GM23338 (cell line): ENCODE data around the gene RENBP. TPM values are rescaled to one million over a fixed set of nuclear protein-coding genes. Genes with fewer than 3 reads are reported as not detected.

Experiments used
- ATAC-seq: fragments of 200-7000 bp; cut with Tn5 transposase; 3 replicates; pipeline ENCODE4 v1.9.1; 2020
- DNase-seq: peaks from one replicate; pipeline ENCODE4 v3.0.0-alpha.2; 2015; ENCODE audit warnings: low spot score
- H2AFZ ChIP-seq: fragments of 200-600 bp; sonication (generic); 2 replicates; pipeline ENCODE4 v1.8.0; 2016; ENCODE audit warnings: antibody characterized with exemption, mild to moderate bottlenecking, moderate library complexity
- H3F3A ChIP-seq: fragments of 200-600 bp; sonication (generic); replicated peaks from 2 replicates; pipeline ENCODE4 v1.8.0; 2017; ENCODE audit warnings: antibody characterized with exemption, mixed run types, low read depth
- H3K27ac ChIP-seq: fragments of 200-600 bp; sonication (generic); 2 replicates; pipeline ENCODE4 v1.6.1; 2016; ENCODE audit warnings: low read depth
- H3K27me3 ChIP-seq: fragments of 200-600 bp; sonication (generic); 2 replicates; pipeline ENCODE4 v1.8.0; 2016; ENCODE audit warnings: mild to moderate bottlenecking, mixed run types, moderate library complexity; ENCODE audit not compliant: insufficient read depth
- H3K36me3 ChIP-seq: fragments of 200-600 bp; sonication (generic); 2 replicates; pipeline ENCODE4 v1.8.0; 2016; ENCODE audit warnings: mild to moderate bottlenecking; ENCODE audit not compliant: insufficient read depth
- H3K4me1 ChIP-seq: fragments of 200-600 bp; sonication (generic); 2 replicates; pipeline ENCODE4 v1.8.0; 2016; ENCODE audit warnings: mild to moderate bottlenecking, moderate library complexity; ENCODE audit not compliant: insufficient read depth
- H3K4me2 ChIP-seq: fragments of 200-600 bp; sonication (generic); 2 replicates; pipeline ENCODE4 v1.7.1; 2017; ENCODE audit warnings: mixed run types
- H3K4me3 ChIP-seq: fragments of 200-600 bp; sonication (generic); 2 replicates; pipeline ENCODE4 v1.6.1; 2016; ENCODE audit warnings: mixed run types
- H3K79me2 ChIP-seq: fragments of 200-600 bp; sonication (generic); replicated peaks from 2 replicates; pipeline ENCODE4 v1.8.0; 2017; ENCODE audit warnings: mild to moderate bottlenecking; ENCODE audit not compliant: insufficient read depth
- H3K9me2 ChIP-seq: fragments of 200-600 bp; sonication (generic); 2 replicates; pipeline ENCODE4 v1.8.0; 2017; ENCODE audit not compliant: insufficient read depth
- H4K20me1 ChIP-seq: fragments of 200-600 bp; sonication (generic); replicated peaks from 2 replicates; pipeline ENCODE4 v1.8.0; 2017; ENCODE audit warnings: mild to moderate bottlenecking; ENCODE audit not compliant: insufficient read depth
- H3K27ac Mint-ChIP-seq: 2 replicates; pipeline ENCODE4 v1.8.0; 2020; ENCODE audit warnings: inconsistent platforms, mild to moderate bottlenecking, moderate library complexity, mixed read lengths
- H3K27me3 Mint-ChIP-seq: 3 replicates; pipeline ENCODE4 v1.8.0; 2022; ENCODE audit warnings: low read depth, mild to moderate bottlenecking, moderate library complexity, mixed read lengths, inconsistent platforms; ENCODE audit not compliant: insufficient read depth, poor library complexity
- H3K36me3 Mint-ChIP-seq: 3 replicates; pipeline ENCODE4 v1.8.0; 2021; ENCODE audit warnings: low read depth, mild to moderate bottlenecking, inconsistent platforms, moderate library complexity, mixed read lengths
- H3K4me1 Mint-ChIP-seq: 3 replicates; pipeline ENCODE4 v1.8.0; 2020; ENCODE audit warnings: mild to moderate bottlenecking, inconsistent platforms, mixed read lengths
- H3K4me3 Mint-ChIP-seq: 3 replicates; pipeline ENCODE4 v1.8.0; 2021; ENCODE audit warnings: moderate library complexity, mild to moderate bottlenecking, inconsistent platforms, mixed read lengths
- H3K9me3 Mint-ChIP-seq: 3 replicates; pipeline ENCODE4 v1.8.0; 2020; ENCODE audit warnings: moderate library complexity, mild to moderate bottlenecking, inconsistent platforms, mixed read lengths
- CREB1 ChIP-seq: fragments of 250-450 bp; sonication (Bioruptor Pico); IDR thresholded peaks from 2 replicates; pipeline ENCODE4 v1.5.0; 2020; ENCODE audit warnings: low read depth, mild to moderate bottlenecking, moderate library complexity
- CTCF ChIP-seq, 2 experiments: fragments of 200-600 bp in 1 of 2; sonication (generic) in 1 of 2; conservative IDR thresholded peaks; 2 replicates each; pipeline versions ENCODE4 v1.5.1 to v1.6.1; 2016 to 2017; ENCODE audit warnings: antibody characterized with exemption in 2 of 2, low read depth in 2 of 2, mild to moderate bottlenecking in 2 of 2, moderate library complexity in 1 of 2
- EZH2phosphoT487 ChIP-seq: fragments of 200-600 bp; sonication (generic); IDR thresholded peaks from one replicate; pipeline ENCODE4 v1.8.1; 2018; ENCODE audit warnings: antibody characterized with exemption; ENCODE audit not compliant: unreplicated experiment
- JUNB ChIP-seq: IDR thresholded peaks from one replicate; pipeline ENCODE4 v1.6.1; 2016; ENCODE audit warnings: antibody characterized with exemption; ENCODE audit not compliant: unreplicated experiment
- NANOG ChIP-seq: IDR thresholded peaks from 2 replicates; pipeline ENCODE4 v1.6.1; 2016; ENCODE audit warnings: antibody characterized with exemption, borderline replicate concordance
- POLR2AphosphoS5 ChIP-seq: IDR thresholded peaks from 2 replicates; pipeline ENCODE4 v1.6.1; 2016; ENCODE audit warnings: antibody characterized with exemption, low read depth
- REST ChIP-seq: IDR thresholded peaks from one replicate; pipeline ENCODE4 v1.6.1; 2018; ENCODE audit warnings: antibody characterized with exemption; ENCODE audit not compliant: unreplicated experiment
- STAT1 ChIP-seq: IDR thresholded peaks from one replicate; pipeline ENCODE4 v1.6.1; 2016; ENCODE audit warnings: antibody characterized with exemption; ENCODE audit not compliant: unreplicated experiment
- ZNF114 ChIP-seq: fragments of 250-450 bp; sonication (Bioruptor Pico); IDR thresholded peaks from 2 replicates; pipeline ENCODE4 v1.5.0; 2020; ENCODE audit warnings: mild to moderate bottlenecking, moderate library complexity
- ZNF331 ChIP-seq: fragments of 250-450 bp; sonication (Bioruptor Pico); IDR thresholded peaks from 2 replicates; pipeline ENCODE4 v1.5.0; 2020; ENCODE audit warnings: low read depth, mild to moderate bottlenecking, moderate library complexity
- polyA plus RNA-seq: library from polyadenylated mRNA; unstranded; fragments of >200 nt; fragmentation: Nextera tagmentation; extraction: Ambion mirVana; gene quantifications from 2 replicates; pipeline ENCODE4 v1.2.1, GENCODE V29; 2016
- total RNA-seq: library from RNA; depleted of rRNA; stranded (reverse); fragments of >200 nt; shearing (Covaris generic); gene quantifications from 2 replicates; pipeline ENCODE4 v1.2.3, GENCODE V29; 2014
- TF ChIP-seq, protein P1 (sequence below): IDR thresholded peaks from 2 replicates; pipeline ENCODE4 v1.6.1; 2016; ENCODE audit warnings: antibody characterized with exemption

RENBP gene
- total and polyA plus RNA-seq, 2 experiments from 2014 or later, result 2.0 to 10.3 TPM

- H3K4me1 Mint-ChIP-seq, result peaks cover 24% of the 10 kb centered on the region
- DNase-seq (no peak), ATAC-seq (peak; percentile 2; the same call in 2 of the 3 replicates)
- no peak for TF ChIP-seq REST
- no peak for TF ChIP-seq CTCF (conservative IDR thresholded peaks at IDR 0.05; ENCODE audit: low read depth in 2 of 2)
- TF ChIP-seq, protein P1, sequence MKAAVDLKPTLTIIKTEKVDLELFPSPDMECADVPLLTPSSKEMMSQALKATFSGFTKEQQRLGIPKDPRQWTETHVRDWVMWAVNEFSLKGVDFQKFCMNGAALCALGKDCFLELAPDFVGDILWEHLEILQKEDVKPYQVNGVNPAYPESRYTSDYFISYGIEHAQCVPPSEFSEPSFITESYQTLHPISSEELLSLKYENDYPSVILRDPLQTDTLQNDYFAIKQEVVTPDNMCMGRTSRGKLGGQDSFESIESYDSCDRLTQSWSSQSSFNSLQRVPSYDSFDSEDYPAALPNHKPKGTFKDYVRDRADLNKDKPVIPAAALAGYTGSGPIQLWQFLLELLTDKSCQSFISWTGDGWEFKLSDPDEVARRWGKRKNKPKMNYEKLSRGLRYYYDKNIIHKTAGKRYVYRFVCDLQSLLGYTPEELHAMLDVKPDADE, result no peak
- TF ChIP-seq NANOG, result no peak
- no peak for TF ChIP-seq CREB1 (CRISPR knock-in tag)
- TF ChIP-seq STAT1, result no peak
- TF ChIP-seq POLR2AphosphoS5, result no peak
- TF ChIP-seq ZNF331, result no peak
- no peak for TF ChIP-seq ZNF114
- no peak for TF ChIP-seq EZH2phosphoT487
- TF ChIP-seq JUNB, result no peak
- H3K27ac Mint-ChIP-seq, result peak overlapping the region; percentile 89
- peak overlapping the region; percentile 65 for H3K4me3 ChIP-seq
- no peaks in the 10 kb centered on the region for H3K79me2 ChIP-seq
- H3K9me3 Mint-ChIP-seq, result no peaks in the 10 kb centered on the region; the same call in 2 of the 3 replicates
- H2AFZ ChIP-seq, result no peak overlapping the region
- H3F3A ChIP-seq, result 0 out of 2 replicates have a peak, but pooled peaks cover 5% of the 10 kb centered on the region
- H3K27me3 Mint-ChIP-seq, result peaks cover 9% of the 10 kb centered on the region
- H3K27me3 ChIP-seq, result no peaks in the 10 kb centered on the region
- H3K27ac ChIP-seq, result peak overlapping the region; percentile 90
- H3K36me3 ChIP-seq, result no peaks in the 10 kb centered on the region
- no peaks in the 10 kb centered on the region; the same call in 1 of the 2 replicates for H4K20me1 ChIP-seq
- peak overlapping the region; percentile 83 for H3K4me2 ChIP-seq
- H3K9me2 ChIP-seq, result no peaks in the 10 kb centered on the region
- H3K4me3 Mint-ChIP-seq, result peak overlapping the region; percentile 77
- peaks cover 10% of the 10 kb centered on the region; the same call in 1 of the 2 replicates for H3K4me1 ChIP-seq
- H3K36me3 Mint-ChIP-seq, result peaks cover 20% of the 10 kb centered on the region
These were observed 16.8 kb downstream of the RENBP start for GRCh38 chrX:153927672-153927921.
